Measurements from ENCODE around the gene TRPV6. TPM values are rescaled to one million over a fixed set of nuclear protein-coding genes. Genes with fewer than 3 reads are reported as not detected.

The TRPV6 gene
- total RNA-seq, 2 donors from 2014 or later: not detected

DNA sequence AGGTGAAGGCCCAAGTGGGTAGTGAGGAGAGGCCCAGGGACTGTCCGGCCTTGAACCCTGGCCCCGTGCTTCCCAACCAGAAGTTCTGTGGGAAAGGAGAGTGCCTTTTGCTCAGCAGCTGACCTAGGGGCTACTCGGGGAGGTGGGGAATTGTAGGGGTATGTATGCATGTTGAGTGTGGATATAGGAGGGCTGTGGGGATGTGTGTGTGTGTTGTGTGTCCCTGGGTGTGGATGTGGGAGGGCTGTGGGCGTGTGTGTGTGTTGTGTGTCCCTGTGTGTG lies 18.5 kb downstream of the TRPV6 start:
- no peak overlapping the region for H3K4me3 Mint-ChIP-seq
- no peak for ATAC-seq
- H3K9me3 ChIP-seq (ENCODE audit: control insufficient read depth, low read length, poor library complexity, severe bottlenecking): no peaks in the 10 kb centered on the region
- peaks cover 8% of the 10 kb centered on the region for H3K4me1 Mint-ChIP-seq
- H3K27ac Mint-ChIP-seq: peak overlapping the region; percentile 8
- H3K36me3 Mint-ChIP-seq (ENCODE audit: low read depth): peaks cover 3% of the 10 kb centered on the region
- no peak for DNase-seq
- no peaks in the 10 kb centered on the region for H3K27me3 Mint-ChIP-seq

DNA sequence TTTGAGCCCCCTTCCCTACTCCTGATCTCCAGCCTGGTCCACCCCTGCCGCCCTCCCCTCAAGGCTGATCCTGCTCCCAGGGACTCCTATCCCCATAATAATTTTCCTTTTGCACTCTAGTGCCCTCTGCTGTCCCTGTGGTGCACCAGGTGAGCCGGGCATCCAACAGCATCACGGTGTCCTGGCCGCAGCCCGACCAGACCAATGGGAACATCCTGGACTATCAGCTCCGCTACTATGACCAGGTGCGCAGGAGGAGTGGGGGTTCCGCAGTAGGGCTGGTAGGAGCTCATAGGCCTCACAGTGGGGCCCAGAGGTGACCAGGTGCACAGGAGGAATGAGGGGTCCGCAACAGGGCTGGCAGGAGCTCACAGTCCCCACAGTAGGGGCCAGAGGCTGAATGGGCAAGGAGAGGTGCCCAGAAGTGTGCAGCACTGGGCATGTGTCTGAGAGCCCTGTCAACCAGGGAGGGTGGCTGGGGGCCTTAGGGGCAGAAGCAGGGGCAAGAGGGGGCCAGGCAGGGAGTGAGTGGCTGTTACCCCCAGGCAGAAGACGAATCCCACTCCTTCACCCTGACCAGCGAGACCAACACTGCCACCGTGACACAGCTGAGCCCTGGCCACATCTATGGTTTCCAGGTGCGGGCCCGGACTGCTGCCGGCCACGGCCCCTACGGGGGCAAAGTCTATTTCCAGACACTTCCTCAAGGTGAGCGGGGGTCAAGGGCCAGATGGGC lies 19.0 kb downstream of the TRPV6 start:
- DNase-seq (no peak), ATAC-seq (peak; percentile 28)
- no peaks in the 10 kb centered on the region for H3K27me3 Mint-ChIP-seq
- H3K4me1 Mint-ChIP-seq: peaks cover 8% of the 10 kb centered on the region
- H3K9me3 ChIP-seq (ENCODE audit: control insufficient read depth, low read length, poor library complexity, severe bottlenecking): no peaks in the 10 kb centered on the region
- no peak overlapping the region for H3K27ac Mint-ChIP-seq
- no peak overlapping the region for H3K4me3 Mint-ChIP-seq
- H3K36me3 Mint-ChIP-seq (ENCODE audit: low read depth): peaks cover 3% of the 10 kb centered on the region

DNA sequence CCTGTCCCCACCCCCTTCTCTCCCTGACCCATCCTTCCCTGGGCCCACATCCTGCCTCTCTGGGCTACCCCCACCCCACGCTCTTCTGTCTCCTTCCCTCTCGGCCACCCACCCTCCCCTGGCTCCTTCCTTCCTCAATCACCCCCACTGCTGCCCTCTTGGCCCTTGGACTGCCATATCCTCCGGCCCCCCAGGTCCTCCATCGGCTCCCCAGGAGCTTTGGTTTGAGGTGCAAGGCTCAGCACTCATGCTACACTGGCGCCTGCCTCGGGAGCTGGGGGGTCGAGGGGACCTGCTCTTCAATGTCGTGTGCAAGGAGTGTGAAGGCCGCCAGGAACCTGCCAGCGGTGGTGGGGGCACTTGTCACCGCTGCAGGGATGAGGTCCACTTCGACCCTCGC lies 19.8 kb downstream of the TRPV6 start:
- ATAC-seq: no peak
- H3K36me3 Mint-ChIP-seq (ENCODE audit: low read depth): peaks cover 3% of the 10 kb centered on the region

DNA sequence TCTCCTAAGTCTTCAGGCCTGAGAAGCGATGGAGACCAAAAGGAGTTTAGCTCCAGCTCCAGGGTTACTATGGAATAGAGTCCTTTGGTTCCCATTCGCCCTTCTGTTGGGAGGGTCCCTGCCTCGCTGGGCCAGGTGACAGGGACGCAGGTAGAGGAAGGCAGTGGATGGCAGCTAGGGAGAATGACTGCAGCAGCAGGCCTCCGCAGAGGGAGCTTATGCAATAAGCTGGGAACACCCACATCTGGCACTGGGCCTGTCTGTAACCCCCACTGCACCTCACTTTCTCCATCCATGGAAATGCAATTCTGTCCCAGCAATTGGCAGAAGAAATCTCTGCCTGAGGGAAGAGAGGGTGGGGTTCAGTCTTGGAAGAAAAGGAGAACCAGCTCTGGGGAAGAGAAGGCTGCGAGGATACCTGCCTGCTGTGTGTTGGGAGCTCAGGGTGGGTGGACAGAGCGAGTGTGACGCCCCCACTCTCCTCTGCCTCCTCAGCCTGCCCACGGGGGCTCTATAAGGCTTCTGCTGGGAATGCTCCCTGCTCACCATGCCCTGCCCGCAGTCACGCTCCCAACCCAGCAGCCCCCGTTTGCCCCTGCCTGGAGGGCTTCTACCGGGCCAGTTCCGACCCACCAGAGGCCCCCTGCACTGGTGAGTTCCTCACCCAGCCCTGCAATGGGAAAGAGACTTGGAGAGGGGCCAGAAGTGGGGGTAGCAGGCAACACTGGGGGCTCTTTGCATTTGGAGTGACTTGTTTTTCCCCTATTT lies 20.4 kb downstream of the TRPV6 start:
- peaks cover 14% of the 10 kb centered on the region for H3K4me1 Mint-ChIP-seq

More for the DNA sequence above, 19.8 kb downstream of the TRPV6 start:
- Mint-ChIP-seq H3K27me3 (no peaks in the 10 kb centered on the region), H3K4me3 (no peak overlapping the region), H3K27ac (no peak overlapping the region), H3K4me1 (peaks cover 11% of the 10 kb centered on the region)
- H3K9me3 ChIP-seq (ENCODE audit: control insufficient read depth, low read length, poor library complexity, severe bottlenecking): no peaks in the 10 kb centered on the region
- no peak for DNase-seq

DNA sequence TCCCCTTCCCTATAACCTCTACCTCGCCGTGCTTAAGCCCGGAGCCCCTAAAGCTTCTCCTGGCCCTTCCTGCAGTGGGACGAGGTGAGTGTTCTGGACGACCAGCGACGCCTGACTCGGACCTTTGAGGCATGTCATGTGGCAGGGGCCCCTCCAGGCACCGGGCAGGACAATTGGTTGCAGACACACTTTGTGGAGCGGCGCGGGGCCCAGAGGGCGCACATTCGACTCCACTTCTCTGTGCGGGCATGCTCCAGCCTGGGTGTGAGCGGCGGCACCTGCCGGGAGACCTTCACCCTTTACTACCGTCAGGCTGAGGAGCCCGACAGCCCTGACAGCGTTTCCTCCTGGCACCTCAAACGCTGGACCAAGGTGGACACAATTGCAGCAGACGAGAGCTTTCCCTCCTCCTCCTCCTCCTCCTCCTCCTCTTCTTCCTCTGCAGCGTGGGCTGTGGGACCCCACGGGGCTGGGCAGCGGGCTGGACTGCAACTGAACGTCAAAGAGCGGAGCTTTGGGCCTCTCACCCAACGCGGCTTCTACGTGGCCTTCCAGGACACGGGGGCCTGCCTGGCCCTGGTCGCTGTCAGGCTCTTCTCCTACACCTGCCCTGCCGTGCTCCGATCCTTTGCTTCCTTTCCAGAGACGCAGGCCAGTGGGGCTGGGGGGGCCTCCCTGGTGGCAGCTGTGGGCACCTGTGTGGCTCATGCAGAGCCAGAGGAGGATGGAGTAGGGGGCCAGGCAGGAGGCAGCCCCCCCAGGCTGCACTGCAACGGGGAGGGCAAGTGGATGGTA lies 21.5 kb downstream of the TRPV6 start:
- no peak overlapping the region for H3K4me3 Mint-ChIP-seq
- H3K27ac Mint-ChIP-seq: no peak overlapping the region
- DNase-seq (no peak), ATAC-seq (no peak)
- H3K36me3 Mint-ChIP-seq (ENCODE audit: low read depth): peaks cover 3% of the 10 kb centered on the region
- no peaks in the 10 kb centered on the region for H3K27me3 Mint-ChIP-seq
- no peaks in the 10 kb centered on the region for H3K9me3 ChIP-seq (ENCODE audit: control insufficient read depth, low read length, poor library complexity, severe bottlenecking)
- H3K4me1 Mint-ChIP-seq: peaks cover 16% of the 10 kb centered on the region

More for the DNA sequence above, 20.4 kb downstream of the TRPV6 start:
- ATAC-seq (no peak), DNase-seq (no peak)
- Mint-ChIP-seq H3K36me3 (ENCODE audit: low read depth) (peaks cover 3% of the 10 kb centered on the region), H3K4me3 (no peak overlapping the region), H3K27ac (no peak overlapping the region), H3K27me3 (no peaks in the 10 kb centered on the region)
- no peaks in the 10 kb centered on the region for H3K9me3 ChIP-seq (ENCODE audit: control insufficient read depth, low read length, poor library complexity, severe bottlenecking)

DNA sequence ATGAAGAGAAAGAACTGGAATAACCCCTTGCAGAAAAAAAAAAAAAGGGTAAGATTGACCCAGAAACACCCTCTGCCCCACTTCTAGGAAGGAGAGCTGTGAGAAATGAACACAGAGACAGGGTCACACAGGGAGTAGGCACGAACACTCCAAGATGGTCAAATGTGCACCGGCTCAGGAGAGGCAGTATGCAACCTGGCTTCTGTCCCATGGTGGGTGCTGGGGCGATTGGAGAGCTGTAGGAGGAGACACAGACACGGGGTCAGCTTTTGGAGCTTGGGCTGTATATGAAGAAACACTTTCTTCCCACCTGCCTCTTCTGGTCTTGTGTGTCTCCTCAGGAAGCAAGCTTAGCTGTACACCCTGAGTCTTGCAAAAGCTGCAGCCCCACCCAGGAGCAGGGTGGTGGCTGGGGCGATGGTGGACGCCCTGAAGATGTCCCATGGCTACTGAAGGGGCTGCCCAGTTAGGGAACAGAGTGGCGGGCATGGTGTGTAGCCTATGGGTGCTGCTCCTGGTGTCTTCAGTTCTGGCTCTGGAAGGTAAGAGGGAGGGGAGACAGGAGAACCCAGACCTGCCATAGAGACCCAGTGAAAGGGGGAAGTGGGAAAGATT lies 22.7 kb downstream of the TRPV6 start:
- Mint-ChIP-seq H3K27me3 (no peaks in the 10 kb centered on the region), H3K27ac (peak overlapping the region; percentile 41), H3K4me3 (peak overlapping the region; percentile 45), H3K36me3 (ENCODE audit: low read depth) (peaks cover 3% of the 10 kb centered on the region), H3K4me1 (peaks cover 14% of the 10 kb centered on the region)
- H3K9me3 ChIP-seq (ENCODE audit: control insufficient read depth, low read length, poor library complexity, severe bottlenecking): no peaks in the 10 kb centered on the region
- DNase-seq (no peak), ATAC-seq (no peak)

DNA sequence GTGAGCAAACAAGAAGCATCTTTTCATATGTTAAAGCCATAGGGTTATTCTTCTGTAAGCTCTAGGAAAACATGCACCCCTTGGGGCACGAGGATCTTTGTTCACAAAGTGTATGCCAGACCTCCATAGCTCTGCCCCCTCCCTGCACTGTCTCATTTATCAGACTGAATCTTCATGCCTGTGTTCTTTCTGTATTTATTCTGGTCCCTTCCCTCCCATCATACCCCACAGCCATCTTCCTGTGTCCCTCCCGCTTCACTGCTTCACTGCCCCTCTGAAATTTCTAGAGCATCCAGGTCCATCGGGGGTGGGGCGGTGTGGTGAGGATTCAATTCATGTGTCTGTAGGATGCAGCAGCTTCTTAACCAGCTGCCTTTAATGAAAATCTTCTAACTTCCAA lies 23.2 kb downstream of the TRPV6 start:
- no peak for DNase-seq
- Mint-ChIP-seq H3K36me3 (ENCODE audit: low read depth) (peaks cover 3% of the 10 kb centered on the region), H3K27ac (peak overlapping the region; percentile 41), H3K27me3 (no peaks in the 10 kb centered on the region), H3K4me3 (no peak overlapping the region), H3K4me1 (peaks cover 12% of the 10 kb centered on the region)
- H3K9me3 ChIP-seq (ENCODE audit: control insufficient read depth, low read length, poor library complexity, severe bottlenecking): no peaks in the 10 kb centered on the region
- ATAC-seq: no peak

DNA sequence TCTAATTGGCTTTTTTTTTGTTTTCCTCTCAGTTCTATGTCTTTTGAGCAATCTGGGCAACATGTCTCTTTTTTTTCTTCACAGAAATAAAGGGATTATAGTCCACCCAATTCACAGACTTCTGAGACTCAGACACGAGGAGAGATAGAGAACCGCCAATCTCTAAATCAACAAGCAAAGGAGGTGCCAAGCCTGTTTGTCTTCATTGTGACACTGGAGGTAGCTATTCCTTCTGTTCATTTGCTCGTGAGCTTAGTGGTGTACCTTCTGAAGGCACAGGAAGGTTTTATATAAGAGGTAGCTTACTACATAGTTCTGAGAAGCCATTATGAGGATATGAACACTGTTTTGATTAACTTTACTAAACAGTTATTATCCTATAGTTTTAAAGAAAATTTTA lies 24.6 kb downstream of the TRPV6 start:
- peaks cover 18% of the 10 kb centered on the region for H3K4me1 Mint-ChIP-seq
- H3K4me3 Mint-ChIP-seq: no peak overlapping the region
- H3K27me3 Mint-ChIP-seq: no peaks in the 10 kb centered on the region
- ATAC-seq (no peak), DNase-seq (no peak)
- H3K9me3 ChIP-seq (ENCODE audit: control insufficient read depth, low read length, poor library complexity, severe bottlenecking): no peaks in the 10 kb centered on the region
- H3K36me3 Mint-ChIP-seq (ENCODE audit: low read depth): peaks cover 3% of the 10 kb centered on the region
- no peak overlapping the region for H3K27ac Mint-ChIP-seq

DNA sequence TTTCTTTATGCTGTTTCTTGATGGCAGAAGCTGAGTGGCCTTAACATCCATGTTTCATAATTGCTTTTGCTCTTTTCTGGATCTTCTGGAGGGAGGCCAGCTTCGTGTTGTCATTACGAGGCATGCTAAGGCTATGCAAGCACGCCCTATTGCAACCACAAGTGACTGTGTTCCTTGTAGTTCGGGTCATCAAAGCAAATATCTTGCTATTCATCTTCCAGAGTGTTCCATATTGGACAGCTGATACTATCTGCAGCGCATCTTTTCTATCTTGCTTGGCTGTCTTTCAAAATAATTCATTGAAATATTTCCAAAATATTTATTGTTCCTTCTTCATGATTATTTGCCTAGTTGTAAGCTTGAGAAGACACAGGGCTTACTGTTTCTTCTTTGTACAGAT lies 25.7 kb downstream of the TRPV6 start:
- Mint-ChIP-seq H3K36me3 (ENCODE audit: low read depth) (peaks cover 3% of the 10 kb centered on the region), H3K27me3 (no peaks in the 10 kb centered on the region), H3K27ac (peak overlapping the region; percentile 39), H3K4me3 (no peak overlapping the region), H3K4me1 (peaks cover 21% of the 10 kb centered on the region)
- H3K9me3 ChIP-seq (ENCODE audit: control insufficient read depth, low read length, poor library complexity, severe bottlenecking): no peaks in the 10 kb centered on the region
- DNase-seq (no peak), ATAC-seq (no peak)

DNA sequence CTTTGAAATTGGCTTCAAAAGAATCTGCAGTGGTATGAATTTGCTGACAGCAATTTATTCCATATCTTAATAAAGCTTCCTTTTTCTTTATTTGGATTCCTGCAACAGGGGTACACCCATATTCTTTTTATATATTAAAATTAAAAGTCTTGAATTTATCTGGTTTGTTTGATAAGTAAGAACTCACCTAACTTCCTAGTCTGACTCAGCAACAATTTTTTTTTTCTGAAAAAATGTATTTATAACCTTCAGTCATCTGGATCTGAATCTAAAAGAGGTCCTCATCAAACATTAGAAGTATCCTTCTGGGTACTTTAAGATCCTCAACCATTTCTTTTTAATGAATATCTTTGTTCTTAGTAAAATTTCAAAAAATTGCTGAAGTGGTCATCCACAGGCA lies 26.1 kb downstream of the TRPV6 start:
- no peak overlapping the region for H3K27ac Mint-ChIP-seq
- H3K4me3 Mint-ChIP-seq: no peak overlapping the region
- no peaks in the 10 kb centered on the region for H3K9me3 ChIP-seq (ENCODE audit: control insufficient read depth, low read length, poor library complexity, severe bottlenecking)
- H3K36me3 Mint-ChIP-seq (ENCODE audit: low read depth): peaks cover 3% of the 10 kb centered on the region
- DNase-seq (no peak), ATAC-seq (no peak)
- peaks cover 21% of the 10 kb centered on the region for H3K4me1 Mint-ChIP-seq
- no peaks in the 10 kb centered on the region for H3K27me3 Mint-ChIP-seq

DNA sequence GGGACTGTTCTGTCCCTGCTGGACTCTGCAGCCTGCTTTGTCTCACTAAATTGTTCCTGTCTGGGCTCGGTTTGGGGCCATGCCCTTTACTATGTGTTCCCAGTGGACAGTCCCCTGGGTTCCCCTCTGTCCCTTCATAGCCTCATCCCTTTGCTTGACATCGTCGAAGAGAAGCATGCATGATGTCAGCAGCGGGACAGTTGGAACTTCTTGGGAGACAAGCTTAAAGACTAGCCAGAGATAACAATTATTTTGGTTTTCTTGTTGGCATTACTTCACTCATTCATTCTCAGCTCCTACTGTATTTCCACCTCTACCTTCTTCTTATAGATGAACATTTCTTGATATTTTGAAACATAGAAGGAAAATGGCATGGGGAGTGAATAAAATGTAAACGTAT lies 27.9 kb downstream of the TRPV6 start:
- Mint-ChIP-seq H3K27me3 (no peaks in the 10 kb centered on the region), H3K27ac (no peak overlapping the region), H3K4me1 (peaks cover 28% of the 10 kb centered on the region), H3K4me3 (no peak overlapping the region), H3K36me3 (ENCODE audit: low read depth) (no peaks in the 10 kb centered on the region)
- ATAC-seq: no peak
- no peak for DNase-seq
- no peaks in the 10 kb centered on the region for H3K9me3 ChIP-seq (ENCODE audit: control insufficient read depth, low read length, poor library complexity, severe bottlenecking)

DNA sequence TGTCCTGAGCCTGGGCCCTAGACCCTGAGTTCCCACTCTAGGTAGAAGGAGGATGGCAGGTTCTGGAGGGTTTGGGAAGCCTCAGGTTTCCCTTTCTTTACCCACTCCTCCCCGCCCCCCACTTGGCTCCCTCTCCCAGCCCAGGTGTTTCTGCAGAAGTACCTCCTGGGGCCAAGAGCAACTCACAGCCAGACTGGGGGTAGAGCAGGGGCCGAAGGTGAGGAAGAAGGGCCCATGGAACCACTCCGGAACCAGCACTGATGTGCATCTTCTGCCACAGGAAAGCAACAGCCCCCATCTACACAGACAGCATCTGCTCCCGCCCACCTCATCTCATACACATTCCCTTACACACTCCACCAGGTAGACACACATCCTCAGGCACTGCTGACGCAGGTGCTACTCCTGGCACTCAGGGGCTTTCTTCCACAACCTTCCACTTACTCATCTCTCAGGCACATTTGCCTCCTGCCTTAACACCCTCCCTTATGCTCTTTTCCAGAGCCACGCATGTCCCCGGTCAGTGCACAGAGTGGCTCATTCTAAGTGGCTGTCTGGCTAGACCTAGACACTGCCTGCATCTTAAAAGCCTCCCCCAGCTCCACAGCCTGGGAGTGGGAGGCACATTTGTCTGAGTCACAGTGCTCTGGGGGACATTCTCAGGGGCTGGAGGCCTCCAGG lies 28.8 kb downstream of the TRPV6 start:
- H3K27ac Mint-ChIP-seq: peak overlapping the region; percentile 79

More for the DNA sequence above, 28.8 kb downstream of the TRPV6 start:
- no peaks in the 10 kb centered on the region for H3K27me3 Mint-ChIP-seq
- no peak for ATAC-seq
- DNase-seq: no peak
- no peaks in the 10 kb centered on the region for H3K36me3 Mint-ChIP-seq (ENCODE audit: low read depth)
- peaks cover 28% of the 10 kb centered on the region for H3K4me1 Mint-ChIP-seq
- H3K4me3 Mint-ChIP-seq: peak overlapping the region; percentile 90
- no peaks in the 10 kb centered on the region for H3K9me3 ChIP-seq (ENCODE audit: control insufficient read depth, low read length, poor library complexity, severe bottlenecking)

Measured in T-helper 17 cell (primary cell).